Measurements from ENCODE around the gene HOXB1.

Gene HOXB1

GRCh38 chr17:48571826-48572417, 41.1 kb upstream of the HOXB1 start:
- H3K36me3 ChIP-seq: no peaks in the 10 kb centered on the region
- TF ChIP-seq, protein P1, sequence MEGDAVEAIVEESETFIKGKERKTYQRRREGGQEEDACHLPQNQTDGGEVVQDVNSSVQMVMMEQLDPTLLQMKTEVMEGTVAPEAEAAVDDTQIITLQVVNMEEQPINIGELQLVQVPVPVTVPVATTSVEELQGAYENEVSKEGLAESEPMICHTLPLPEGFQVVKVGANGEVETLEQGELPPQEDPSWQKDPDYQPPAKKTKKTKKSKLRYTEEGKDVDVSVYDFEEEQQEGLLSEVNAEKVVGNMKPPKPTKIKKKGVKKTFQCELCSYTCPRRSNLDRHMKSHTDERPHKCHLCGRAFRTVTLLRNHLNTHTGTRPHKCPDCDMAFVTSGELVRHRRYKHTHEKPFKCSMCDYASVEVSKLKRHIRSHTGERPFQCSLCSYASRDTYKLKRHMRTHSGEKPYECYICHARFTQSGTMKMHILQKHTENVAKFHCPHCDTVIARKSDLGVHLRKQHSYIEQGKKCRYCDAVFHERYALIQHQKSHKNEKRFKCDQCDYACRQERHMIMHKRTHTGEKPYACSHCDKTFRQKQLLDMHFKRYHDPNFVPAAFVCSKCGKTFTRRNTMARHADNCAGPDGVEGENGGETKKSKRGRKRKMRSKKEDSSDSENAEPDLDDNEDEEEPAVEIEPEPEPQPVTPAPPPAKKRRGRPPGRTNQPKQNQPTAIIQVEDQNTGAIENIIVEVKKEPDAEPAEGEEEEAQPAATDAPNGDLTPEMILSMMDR (IDR thresholded peaks at IDR 0.05; ENCODE audit: low read depth, low read length): no peak
- peaks cover 99% of the 10 kb centered on the region for H3K27me3 ChIP-seq (ENCODE audit: insufficient read depth, low read depth, severe bottlenecking)
- no peak overlapping the region for H3K27ac ChIP-seq
- DNase-seq: no peak
- H3K4me3 ChIP-seq (ENCODE audit: low read depth, low read length): no peak overlapping the region
- no peaks in the 10 kb centered on the region for H3K9me3 ChIP-seq (ENCODE audit: severe bottlenecking)

DNA sequence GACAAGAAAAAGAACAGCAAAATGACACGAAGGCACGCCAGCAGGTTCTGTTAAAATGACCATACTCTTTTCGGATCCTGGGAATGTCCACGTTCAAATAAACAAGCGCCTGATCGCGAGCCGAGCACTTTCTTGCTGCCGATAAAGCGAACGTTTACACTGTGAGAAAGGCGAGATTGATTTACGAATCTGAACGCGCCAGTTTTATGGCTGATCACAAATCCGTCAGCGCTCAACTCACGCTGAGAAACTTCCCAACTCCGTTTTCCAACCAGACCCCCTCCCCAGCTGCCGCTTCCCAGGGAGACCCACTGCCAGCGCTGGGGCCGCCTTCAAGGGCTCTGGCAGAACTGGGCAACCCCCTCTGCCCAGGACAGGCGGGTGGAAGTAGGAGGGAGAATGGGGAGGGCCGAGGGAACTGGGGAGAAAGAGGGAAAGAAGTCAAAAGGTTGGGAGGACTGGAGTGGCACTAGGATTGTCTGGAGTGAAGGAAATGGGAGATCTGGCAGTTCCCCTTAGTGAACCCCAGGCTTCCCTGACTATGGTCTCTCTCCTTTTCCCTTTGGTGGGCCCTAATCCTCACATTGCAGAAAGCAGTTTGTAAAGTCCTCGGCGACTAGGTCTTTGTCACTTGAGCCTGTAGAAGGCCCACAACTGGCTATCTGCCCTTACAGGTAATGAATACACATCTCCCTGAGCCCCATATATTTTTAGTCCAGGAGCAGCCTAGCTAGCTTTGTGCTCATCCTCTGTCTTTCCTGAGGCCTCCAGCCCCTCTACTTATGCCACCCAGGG, 40.4 kb upstream of the HOXB1 start:
- Histone ChIP-seq H3K36me3 (no peaks in the 10 kb centered on the region), H3K9me3 (ENCODE audit: severe bottlenecking) (no peaks in the 10 kb centered on the region), H3K27ac (no peak overlapping the region), H3K27me3 (ENCODE audit: insufficient read depth, low read depth, severe bottlenecking) (peaks cover 100% of the 10 kb centered on the region), H3K4me3 (ENCODE audit: low read depth, low read length) (no peak overlapping the region)
- DNase-seq: no peak
- TF ChIP-seq, protein P1 (IDR thresholded peaks at IDR 0.05; ENCODE audit: low read depth, low read length): no peak

DNA sequence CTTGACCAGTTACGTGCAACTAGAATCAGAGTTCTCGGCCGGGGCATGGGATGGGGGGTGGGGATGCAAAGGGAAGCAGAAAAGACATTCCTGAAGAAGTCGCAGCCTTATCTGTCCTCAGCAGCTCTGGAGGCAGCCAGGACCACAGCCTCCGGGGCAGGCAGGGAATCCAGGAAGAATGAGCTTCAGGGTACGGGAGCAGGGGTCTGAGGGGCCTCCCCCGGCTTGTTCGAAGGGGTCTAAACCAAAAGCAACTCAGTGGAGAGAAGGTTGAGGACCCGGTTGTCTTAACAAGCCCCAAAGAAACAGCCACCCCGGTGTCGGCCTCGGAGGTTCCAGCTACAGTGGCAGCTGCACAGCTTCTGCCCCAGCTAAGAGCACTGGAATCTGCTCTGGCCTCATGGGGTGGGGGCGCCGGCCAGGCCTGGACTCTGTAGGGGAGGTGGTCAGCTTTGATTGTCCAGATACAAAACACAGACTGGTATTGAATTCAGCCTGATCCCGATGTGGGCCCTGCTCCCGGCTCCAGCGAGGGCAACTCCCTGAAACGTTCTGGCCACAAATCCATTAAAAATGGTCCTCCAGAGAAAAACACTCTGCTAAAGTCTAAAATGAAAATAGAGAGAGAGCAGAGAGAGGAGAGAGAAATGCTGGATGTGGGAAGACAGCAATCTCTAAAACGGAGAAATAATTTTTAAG, 39.7 kb upstream of the HOXB1 start:
- no peaks in the 10 kb centered on the region for H3K9me3 ChIP-seq (ENCODE audit: severe bottlenecking)
- TF ChIP-seq, protein P1 (IDR thresholded peaks at IDR 0.05; ENCODE audit: low read depth, low read length): no peak
- no peak overlapping the region for H3K27ac ChIP-seq
- no peaks in the 10 kb centered on the region for H3K36me3 ChIP-seq
- H3K27me3 ChIP-seq (ENCODE audit: insufficient read depth, low read depth, severe bottlenecking): peaks cover 100% of the 10 kb centered on the region
- DNase-seq: no peak
- no peak overlapping the region for H3K4me3 ChIP-seq (ENCODE audit: low read depth, low read length)

- TF ChIP-seq, protein P1 (IDR thresholded peaks at IDR 0.05; ENCODE audit: low read depth, low read length): no peak
- Histone ChIP-seq H3K4me3 (ENCODE audit: low read depth, low read length) (no peak overlapping the region), H3K27ac (no peak overlapping the region), H3K36me3 (no peaks in the 10 kb centered on the region), H3K9me3 (ENCODE audit: severe bottlenecking) (no peaks in the 10 kb centered on the region), H3K27me3 (ENCODE audit: insufficient read depth, low read depth, severe bottlenecking) (peaks cover 100% of the 10 kb centered on the region)
- DNase-seq: no peak
These were observed 39.0 kb upstream of the HOXB1 start for GRCh38 chr17:48569674-48570324.

DNA sequence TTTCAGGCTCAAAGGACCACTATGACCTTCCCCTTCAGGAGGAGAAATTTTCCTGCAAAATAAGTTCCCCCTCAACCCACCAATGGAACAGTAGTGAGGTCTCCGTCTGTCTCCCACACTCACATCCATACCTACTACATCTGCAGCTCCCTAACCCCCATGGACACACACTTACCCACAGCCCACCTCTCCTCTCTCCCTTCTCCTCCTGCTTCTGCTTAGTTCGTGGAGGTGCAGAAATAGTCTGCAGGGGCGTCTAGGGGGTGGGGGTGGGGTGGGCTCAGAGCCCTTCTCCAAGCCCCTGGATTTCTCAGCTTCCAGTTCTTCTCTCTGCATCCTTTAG, 38.4 kb upstream of the HOXB1 start:
- Histone ChIP-seq H3K9me3 (ENCODE audit: severe bottlenecking) (peaks cover 2% of the 10 kb centered on the region), H3K36me3 (no peaks in the 10 kb centered on the region), H3K27ac (no peak overlapping the region), H3K27me3 (ENCODE audit: insufficient read depth, low read depth, severe bottlenecking) (peaks cover 99% of the 10 kb centered on the region), H3K4me3 (ENCODE audit: low read depth, low read length) (no peak overlapping the region)
- TF ChIP-seq, protein P1 (IDR thresholded peaks at IDR 0.05; ENCODE audit: low read depth, low read length): no peak
- DNase-seq: no peak
